GM18508 (cell line): Measurements from ENCODE around the gene MYRIP.
"Not testable (repeated sequence)": the region's sequence is repeated elsewhere in the genome, so short reads cannot be mapped to it uniquely, and the experiment has no call there.

ENCODE experiments used
- ATAC-seq: cut with Tn5 transposase; IDR thresholded peaks from one replicate; pipeline ENCODE4 v1.9.1; 2021; ENCODE audit warnings: moderate number of reproducible peaks; ENCODE audit not compliant: insufficient read depth, unreplicated experiment

Gene MYRIP

DNA sequence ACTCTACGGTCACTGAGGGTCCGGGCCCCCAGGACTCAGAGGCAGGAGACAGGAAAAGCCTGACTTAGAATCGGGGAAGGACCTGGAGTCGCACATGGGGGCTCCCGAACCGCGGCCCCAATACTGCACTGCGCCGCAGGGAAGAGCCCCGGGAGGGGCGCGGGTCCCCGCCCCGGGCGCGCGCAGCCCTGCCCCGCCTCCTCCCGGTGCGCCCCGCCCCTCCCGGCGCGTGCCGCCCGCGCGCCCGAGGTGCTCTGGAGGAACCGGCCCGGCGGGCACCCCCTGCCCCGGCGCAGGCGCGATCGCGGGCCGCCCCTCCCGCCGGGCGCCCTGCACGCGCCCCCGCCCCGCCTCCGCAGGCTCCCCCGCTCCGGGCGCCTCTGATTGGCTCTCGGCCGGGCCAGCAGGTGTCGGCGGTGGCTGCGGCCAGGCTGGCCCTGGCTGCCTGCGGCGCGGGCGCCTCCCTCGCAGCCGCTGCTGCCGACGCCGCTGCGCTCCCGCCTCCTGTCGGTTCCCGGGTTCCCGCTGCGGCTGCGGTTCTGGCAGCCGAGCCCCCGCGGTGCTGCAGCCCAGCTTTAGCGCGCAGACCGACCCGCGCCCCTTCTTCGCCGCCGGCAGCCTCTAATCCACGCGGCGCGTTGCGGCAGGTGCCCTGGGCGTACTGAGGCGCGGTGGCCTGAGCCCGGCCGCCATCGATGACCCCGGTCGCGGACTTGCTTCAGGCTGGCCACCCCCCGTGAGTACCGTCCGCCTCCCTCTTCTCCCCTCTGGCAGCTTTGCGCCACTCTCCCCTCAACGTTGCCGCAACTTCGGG, at the start of gene MYRIP:
Gene MYRIP (plus strand): TSS at position 429 of the 814 bp plus-strand sequence. CDS start 91,208 bp downstream, outside the sequence.
- ATAC-seq = no peak

DNA sequence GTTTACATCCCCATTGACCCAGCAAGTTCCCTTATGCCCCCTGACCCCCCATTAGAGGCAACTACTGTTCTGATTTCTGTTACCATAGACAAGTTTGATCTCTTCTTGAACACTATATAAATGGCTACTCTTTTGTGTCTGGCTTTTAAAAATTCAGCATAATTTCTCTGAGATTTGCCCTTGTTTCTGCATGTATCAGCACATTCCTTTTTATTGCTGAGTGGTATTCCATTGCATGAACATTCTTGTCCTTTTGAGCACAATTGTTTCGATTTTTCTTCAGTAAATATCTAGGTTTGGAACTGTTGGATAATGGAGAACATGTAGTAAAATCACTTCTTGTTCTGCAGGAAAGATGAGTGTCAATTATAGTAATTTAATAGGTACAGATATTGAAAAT, 49.1 kb upstream of the MYRIP start:
- no peak for ATAC-seq

DNA sequence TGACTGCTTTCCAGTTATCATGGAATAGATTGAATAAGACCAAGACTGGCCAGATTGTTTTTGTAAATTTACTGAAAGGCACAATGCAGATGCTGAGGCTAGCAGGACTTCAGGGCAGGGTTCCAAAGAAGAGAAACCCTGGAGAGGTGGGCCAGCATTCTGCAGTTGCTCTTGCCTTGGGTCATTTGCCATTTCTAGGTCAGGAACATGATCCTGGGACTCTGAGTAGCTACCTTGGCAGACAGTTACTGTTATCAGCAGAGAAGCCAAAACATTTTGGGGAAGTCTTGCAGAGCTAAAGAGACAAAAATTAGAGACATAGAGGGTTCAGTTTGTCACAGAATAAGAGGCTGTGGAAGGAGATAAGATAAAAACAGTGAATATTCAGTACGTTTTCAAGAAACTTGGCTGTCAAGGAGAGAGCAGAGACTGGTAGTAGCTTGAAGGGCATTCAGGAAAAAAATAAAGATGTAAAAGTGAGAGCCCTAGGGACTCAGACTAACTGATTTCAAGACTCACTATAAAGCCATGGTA, 46.8 kb upstream of the MYRIP start:
- ATAC-seq = no peak

DNA sequence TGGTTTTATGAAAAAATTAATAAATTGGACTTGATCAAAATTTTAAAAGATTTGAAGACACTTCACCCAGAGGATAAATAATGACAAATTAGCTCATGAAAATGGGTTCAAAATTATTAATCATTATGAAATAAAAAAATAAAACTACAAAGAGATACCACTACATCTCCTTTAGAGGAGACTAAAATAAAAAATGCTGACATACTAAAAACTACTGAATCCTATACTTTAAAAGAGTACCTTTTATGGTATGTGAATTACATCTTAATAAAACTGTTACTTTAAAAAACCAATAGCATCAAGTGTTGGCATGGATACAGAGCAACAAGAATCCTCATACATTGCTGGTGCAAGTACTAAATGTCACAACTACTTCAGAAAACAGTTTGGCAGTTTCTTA, 46.0 kb upstream of the MYRIP start:
- no peak for ATAC-seq

DNA sequence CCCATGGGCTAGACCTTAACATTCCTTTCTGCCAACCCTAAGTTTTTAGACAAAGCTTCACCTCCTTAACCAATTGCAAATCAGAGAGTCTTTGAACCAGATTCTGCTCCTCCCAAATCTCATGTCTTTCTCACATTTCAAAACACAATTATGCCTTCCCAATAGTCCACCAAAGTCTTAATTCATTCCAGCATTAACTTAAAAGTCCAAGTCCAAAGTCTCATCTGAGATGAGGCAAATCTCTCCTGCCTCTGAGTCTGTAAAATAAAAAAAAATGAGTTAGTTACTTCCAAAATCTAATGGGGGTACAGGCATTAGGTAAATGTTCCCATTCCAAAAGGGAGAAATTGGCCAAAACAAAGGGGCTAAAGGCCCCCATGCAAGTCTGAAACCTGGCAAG, 43.8 kb upstream of the MYRIP start:
- ATAC-seq = no peak

DNA sequence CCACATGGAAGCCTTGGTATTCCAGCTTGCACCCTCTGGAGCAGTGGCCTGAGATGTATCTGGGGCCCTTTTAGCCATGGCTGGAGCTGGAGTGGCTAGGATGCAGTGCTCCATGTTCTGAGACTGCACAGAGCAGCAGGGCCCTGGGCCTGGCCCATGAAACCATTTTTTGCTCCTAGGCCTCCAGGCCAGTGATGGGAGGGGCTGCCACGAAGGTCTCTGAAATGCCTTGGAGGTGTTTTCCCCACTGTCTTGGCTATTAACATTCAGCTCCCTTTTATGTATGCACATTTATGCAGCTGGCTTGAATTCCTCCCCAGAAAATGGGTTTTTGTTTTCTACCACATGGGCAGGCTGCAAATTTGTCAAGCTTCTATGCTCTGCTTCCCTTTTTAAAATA, 43.0 kb upstream of the MYRIP start:
- no peak for ATAC-seq

DNA sequence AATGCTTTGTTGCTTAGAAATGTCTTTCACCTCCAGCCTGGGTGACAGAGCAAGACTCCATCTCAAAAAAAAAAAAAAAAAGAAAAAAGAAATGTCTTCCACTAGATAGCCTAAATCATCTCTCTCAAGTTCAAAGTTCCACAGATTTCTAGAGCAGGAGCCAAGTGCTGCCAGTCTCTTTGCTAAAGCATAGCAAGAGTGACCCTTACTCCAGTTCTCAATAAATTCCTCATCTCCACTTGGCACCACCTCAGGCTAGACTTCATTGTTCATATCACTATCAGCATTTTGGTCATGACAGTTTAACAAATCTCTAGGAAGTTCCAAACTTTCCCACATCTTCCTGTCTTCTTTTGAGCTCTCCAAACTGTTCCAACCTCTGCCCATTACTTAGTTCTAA, 42.5 kb upstream of the MYRIP start:
- not testable (repeated sequence) for ATAC-seq

DNA sequence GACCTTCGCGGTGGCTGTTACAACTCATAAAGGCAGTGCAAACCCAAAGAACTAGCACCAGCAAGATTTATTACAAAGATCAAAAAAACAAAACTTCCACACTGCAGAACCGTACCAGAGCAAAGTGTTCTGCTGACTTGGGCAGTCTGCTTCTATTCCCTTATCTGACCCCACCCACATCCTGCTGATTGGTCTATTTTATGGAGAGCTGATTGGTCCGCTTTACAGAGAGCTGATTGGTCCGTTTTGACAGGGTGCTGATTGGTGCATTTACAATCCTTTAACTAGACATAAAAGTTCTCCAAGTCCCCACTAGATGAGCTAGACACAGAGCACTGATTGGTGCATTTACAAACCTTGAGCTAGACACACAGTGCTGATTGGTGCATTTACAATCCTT, 31.2 kb upstream of the MYRIP start:
- not testable (repeated sequence) for ATAC-seq

DNA sequence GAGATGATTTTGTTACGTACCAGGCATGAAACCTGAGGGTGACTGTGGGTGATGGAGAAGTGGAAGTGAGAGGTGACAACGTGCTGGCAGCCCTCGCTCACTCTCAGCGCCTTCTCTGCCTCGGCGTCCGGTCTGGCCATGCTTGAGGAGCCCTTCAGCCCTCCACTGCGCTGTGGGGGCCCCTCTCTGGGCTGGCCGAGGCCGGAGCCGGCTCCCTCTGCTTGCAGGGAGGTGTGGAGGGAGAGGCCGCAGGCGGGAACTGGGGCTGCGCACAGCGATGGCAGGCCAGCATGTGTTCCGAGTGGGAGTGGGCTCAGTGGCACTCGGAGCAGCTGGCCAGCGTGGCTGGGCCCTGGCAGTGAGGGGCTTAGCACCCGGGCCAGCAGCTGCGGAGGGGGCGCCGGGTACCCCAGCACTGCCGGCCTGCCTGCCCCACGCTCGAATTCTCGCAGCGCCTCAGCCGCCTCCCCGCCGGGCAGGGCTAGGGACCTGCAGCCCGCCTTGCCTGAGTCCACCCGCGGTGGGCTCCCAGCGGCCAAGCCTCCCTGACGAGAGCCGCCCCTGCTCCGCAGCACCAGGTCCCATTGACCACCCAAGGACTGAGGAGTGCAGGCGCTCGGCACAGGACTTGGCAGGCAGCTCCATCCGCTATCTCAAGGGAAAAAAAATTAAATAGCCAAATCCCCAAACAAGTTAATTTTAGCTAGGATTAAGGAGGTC, 29.7 kb upstream of the MYRIP start:
- ATAC-seq = no peak

DNA sequence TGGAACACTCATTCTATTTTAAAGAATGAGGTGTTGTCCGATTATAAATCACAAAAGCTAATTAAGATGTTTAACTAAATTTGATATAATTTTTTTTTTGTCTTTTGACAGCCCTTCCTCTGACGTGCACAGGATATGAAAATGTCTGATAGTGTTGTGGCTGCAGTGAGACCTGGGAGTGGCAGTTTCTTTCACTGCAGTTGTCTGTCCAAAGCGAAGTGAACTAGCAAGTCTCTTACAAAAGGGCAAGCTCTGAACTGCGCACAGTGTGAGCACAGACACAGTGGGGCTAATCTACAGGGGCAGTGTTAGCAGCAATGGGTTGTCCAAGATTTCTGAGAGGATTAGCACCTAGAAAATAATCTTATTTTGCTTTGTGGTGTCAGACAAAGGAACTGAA, 29.1 kb upstream of the MYRIP start:
- no peak for ATAC-seq

DNA sequence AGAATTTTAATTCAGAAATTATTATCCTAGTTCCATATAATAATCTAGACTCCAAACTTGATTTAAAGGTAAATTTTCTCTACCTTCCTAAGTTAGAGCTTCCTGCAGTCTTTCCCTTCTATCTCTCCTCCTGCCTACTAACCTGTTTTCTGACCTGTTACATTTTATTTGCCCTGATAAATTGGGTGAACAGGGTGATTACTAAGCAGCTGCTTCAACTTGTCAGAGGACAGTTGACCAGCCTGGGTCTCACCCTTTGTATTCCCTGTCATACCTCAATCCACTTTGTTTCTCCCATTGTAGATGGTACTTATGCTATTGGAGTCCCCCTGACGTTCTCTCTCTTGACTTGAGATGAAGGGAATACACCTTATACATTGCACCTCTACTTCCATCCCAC, 28.4 kb upstream of the MYRIP start:
- no peak for ATAC-seq

DNA sequence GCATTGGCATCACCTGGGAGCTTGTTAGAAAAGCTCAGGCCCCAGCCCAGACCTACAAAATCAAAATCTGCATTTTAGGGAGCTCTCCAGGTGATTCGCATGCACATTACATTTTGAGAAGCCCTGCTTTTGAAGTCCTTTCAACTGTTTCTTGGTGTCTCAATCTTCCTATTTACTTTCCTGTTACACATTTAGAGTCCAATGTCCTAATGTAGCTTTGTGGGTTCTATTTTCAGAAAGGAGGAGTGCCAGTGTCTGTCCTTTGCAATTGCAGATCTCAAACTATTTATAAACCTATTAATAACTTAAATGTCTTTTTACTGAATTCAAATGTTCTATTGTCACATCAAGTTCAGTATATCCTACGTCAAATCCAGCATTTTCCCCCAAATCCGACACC, 27.8 kb upstream of the MYRIP start:
- no peak for ATAC-seq

DNA sequence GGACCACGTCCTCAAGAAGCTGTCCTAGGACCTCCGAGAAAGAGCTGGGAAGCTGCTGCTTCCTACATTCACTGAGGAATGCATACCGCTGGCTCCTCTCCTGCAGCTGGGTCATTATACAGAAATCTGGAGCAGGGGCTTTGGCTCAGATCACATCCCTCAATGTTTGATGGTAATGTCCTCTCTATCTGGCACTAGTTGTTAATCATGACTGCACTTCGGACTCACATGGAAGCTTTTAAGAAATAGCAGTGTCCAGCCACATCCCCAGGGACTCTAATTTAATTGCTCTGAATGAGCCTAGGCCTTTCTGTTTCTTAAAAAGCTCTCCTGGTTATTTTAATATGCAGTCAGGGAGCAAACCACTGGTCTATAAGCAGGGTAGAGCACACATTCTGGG, 25.7 kb upstream of the MYRIP start:
- ATAC-seq = no peak

DNA sequence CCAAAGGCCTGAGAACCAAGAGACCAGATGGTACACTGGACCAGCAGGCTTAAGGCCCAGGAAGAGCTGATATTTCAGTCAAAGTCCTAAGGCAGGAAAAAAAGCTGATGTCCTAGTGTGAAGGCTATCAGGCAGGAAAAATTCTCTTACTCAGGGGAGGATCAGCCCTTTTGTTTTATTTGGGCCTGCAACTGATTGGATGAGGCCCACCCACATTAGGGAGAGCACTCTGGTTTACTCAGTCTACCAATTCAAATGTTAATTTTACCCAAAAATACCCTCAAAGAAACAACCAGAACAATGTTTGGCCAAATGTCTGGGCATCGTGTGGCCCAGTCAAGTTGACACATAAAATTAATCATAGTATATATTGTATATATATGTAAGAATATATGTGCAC, 24.5 kb upstream of the MYRIP start:
- no peak for ATAC-seq

DNA sequence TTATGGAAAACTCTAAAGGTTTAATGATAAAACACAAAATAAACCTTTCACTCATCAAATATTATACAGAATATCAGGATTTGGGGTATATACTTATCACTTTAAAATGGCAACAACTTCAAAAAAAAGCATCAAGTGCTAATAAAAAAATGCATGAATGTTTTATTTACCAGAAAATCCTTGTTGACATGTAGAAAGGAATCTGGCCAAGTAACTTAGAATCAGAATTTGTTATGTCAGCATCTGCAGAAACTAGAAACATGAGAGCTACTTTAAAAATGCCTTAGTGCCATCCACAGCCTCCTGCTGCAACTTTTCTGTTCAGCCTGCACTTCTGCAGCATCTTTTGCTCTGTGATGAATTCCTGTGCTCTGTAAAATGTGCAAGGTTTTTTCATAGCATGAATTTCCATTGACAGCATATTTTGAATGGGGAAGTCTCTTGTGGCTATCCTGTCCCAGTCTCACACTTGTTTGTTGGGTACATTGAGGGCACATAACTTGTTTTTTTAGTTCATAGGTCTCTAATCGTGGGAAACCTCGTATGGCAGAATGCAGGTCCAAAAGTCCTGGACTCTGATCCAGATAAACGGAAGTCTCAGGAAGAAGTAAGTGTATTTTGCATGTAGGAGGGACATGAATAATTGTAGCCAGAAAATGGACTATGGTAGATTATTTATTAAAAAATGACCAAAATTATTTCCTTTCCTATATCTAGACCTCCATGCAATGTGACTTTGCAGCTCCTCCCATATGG, 21.1 kb upstream of the MYRIP start:
- ATAC-seq = no peak

DNA sequence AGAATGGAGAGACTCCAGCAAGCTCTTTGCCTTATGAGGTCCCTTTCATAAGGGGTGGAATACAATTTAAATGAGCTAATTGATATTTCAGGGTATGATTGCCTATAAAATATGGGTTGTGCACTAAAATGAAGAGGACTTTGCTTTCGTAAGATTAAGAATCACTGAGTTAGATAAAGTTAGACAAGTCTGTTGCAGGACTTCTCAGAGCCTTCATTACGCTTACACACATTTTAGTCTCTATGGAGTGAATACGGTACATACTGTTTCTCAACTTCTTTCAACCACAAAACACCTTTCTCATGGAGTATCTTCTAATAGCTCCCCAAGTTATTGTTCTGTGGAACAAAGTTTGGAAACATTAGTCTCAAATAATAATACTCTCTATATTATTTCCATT, 17.8 kb upstream of the MYRIP start:
- no peak for ATAC-seq

DNA sequence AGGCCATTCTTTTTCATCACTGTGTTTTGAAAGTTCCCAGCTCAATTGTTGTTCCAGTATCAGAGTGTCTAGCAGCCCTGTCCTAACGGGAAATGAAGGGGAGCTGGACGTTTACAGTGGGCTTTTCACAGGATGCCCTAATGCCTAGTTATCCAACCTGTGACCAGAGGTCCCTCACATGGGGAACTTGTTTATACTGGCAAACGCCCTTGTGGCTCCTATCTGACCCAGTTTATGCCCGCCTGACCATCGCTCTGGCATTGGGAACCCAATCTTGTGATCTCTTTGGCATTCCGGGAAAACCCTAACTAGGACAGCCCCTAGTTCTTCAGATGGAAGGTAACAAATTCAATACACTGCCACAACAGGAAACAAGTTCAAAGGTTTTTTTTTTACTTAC, 14.5 kb upstream of the MYRIP start:
- ATAC-seq = no peak

DNA sequence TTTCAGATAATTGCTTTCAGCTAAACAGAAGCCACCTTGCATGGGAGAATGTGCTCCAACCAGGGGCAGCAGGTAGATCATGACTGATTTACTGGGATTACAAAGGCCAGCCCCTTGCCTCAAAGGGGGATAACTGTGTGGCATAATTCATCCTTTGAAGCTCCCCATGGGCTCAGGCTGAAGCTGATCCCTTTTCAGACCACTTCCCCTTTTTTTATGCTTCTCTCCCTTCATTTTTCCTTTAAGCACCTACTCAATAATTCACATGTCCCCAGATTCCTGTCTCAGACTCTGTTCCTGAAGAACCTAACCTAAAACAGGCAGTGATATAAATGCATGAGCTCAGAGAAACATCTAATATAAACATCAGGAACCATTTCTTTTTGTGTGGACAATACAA, 8.2 kb upstream of the MYRIP start:
- no peak for ATAC-seq

DNA sequence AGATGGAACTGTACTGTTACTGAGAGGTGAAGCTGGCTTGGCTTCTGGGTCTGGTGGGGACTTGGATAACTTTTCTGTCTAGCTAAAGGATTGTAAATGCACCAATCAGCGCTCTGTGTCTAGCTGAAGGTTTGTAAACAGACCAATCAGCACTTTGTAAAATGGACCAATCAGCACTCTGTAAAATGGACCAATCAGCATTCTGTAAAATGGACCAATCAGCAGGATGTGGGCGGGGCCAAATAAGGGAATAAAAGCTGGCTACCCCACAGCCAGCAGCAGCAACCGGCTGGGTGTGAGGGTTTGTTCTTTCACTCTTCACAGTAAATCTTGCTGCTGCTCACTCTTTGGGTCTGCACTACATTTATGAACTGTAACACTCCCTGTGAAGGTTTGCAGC, 6.9 kb upstream of the MYRIP start:
- ATAC-seq = not testable (repeated sequence)

DNA sequence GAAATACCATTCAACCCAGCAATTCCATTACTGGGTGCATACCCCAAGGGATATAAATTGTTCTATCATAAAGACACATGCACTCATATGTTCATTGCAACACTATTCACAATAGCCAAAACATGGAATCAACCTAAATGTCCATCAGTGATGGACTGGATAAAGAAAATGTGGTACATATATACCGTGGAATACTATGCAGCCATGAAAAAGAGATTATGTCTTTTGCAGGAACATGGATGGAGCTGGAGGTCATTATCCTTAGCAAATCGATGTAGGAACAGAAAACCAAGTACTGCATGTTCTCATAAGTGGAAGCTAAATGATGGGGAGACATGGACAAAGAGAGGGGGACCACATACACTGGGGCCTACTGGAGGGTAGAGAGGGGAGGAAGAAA, 5.5 kb upstream of the MYRIP start:
- no peak for ATAC-seq

DNA sequence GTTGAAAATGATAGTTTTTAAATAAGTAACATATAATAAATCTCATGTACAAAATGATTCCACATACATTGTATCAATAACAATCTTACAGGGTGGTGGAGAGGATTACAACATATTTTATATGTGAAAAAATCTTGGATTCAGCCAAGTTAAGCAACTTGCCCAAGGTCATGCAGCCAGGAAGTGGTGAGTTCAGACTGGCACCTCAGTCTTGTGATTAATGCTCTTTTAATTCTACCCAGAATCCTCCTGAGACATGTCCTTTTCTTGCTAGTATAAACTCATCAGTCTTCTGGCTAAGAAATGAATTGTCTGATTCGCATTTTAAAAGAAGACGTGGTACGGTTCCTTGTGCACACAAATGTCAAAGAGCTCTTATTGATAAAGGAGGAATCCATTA, 4.5 kb upstream of the MYRIP start:
- ATAC-seq = no peak
